Spleen (tissue), 11 donors: ENCODE results near the gene DCP1A. TPM values are rescaled to one million over a fixed set of nuclear protein-coding genes. Genes with fewer than 3 reads are reported as not detected.

ENCODE experiments used
- DNase-seq: peaks from one replicate; pipeline ENCODE4 v3.0.0-alpha.2; 2020
- H3K27ac ChIP-seq, 8 donors: fragments of 200-600 bp; sonication (generic) in 7 of 8; 1 replicate in 4 of 8; 2 replicates in 4 of 8; pipeline versions ENCODE4 v1.5.0 to v1.8.0; 2016 to 2021; ENCODE audit warnings: inconsistent platforms in 4 of 8, mild to moderate bottlenecking in 4 of 8, moderate library complexity in 1 of 8
- H3K27me3 ChIP-seq, 7 donors: fragments of 200-600 bp; sonication (generic) in 6 of 7; replicated peaks in 1 of 7; 1 replicate in 4 of 7; 2 replicates in 3 of 7; pipeline versions ENCODE4 v1.5.0 to v1.8.0; 2016 to 2021; ENCODE audit warnings: inconsistent platforms in 3 of 7, mild to moderate bottlenecking in 1 of 7
- H3K36me3 ChIP-seq, 6 donors: fragments of 200-600 bp; sonication (generic) in 5 of 6; 1 replicate in 4 of 6; 2 replicates in 2 of 6; pipeline versions ENCODE4 v1.5.0 to v1.8.0; 2016 to 2021; ENCODE audit warnings: inconsistent platforms in 2 of 6
- H3K4me1 ChIP-seq, 6 donors: fragments of 200-600 bp; sonication (generic) in 5 of 6; 1 replicate in 3 of 6; 2 replicates in 3 of 6; pipeline versions ENCODE4 v1.5.0 to v1.8.0; 2016 to 2021; ENCODE audit warnings: inconsistent platforms in 3 of 6
- H3K4me3 ChIP-seq, 8 donors: fragments of 200-600 bp; sonication (generic) in 7 of 8; 1 replicate in 4 of 8; 2 replicates in 4 of 8; pipeline versions ENCODE4 v1.5.0 to v1.8.0; 2016 to 2021; ENCODE audit warnings: inconsistent platforms in 4 of 8, mild to moderate bottlenecking in 4 of 8, moderate library complexity in 2 of 8
- H3K9me3 ChIP-seq, 8 donors: fragments of 200-600 bp; sonication (generic) in 7 of 8; 1 replicate in 4 of 8; 2 replicates in 4 of 8; pipeline versions ENCODE4 v1.5.0 to v1.8.0; 2016 to 2021; ENCODE audit warnings: inconsistent platforms in 4 of 8
- POLR2A ChIP-seq, 3 donors: fragments of 450-650 bp; IDR thresholded peaks; one replicate each; pipeline ENCODE4 v1.5.1; 2017; ENCODE audit warnings: antibody characterized with exemption in 3 of 3, mild to moderate bottlenecking in 1 of 3
- POLR2AphosphoS5 ChIP-seq, 3 donors: sonication (generic); formaldehyde crosslinking; IDR thresholded peaks; one replicate each; pipeline ENCODE4 v1.5.1; 2017; ENCODE audit warnings: antibody characterized with exemption in 3 of 3
- WGBS, 5 donors: extraction: QIAGEN DNeasy Blood & Tissue Kit in 3 of 5; methylation state at CpG; one replicate each; pipeline versions ENCODE4 v1.1.5 to v1.1.7; 2013 to 2018; 5-methylcytosine and 5-hydroxymethylcytosine counted together
- intact Hi-C: fragments of 100-400 bp; cut with DNase I; formaldehyde crosslinking; loops from one replicate; pipeline ENCODE4 v1.15.0; 2023; ENCODE audit warnings: low total_unique reads
- polyA plus RNA-seq, 3 donors: library from polyadenylated mRNA; stranded (reverse); fragments of 200-250 nt; gene quantifications; one replicate each; pipeline ENCODE4 v1.2.1, GENCODE V29; 2013
- total RNA-seq, 7 donors: library from RNA; depleted of rRNA in 3 of 7; stranded (reverse); fragments of >200 nt in 3 of 7; fragmentation: NEBNext Ultra II Directional in 4 of 7; extraction: Animal tissue kit (Norgen Biotek cat#: 25700) in 4 of 7; gene quantifications; one replicate each; pipeline versions ENCODE4 v1.1.0 to v1.2.1, GENCODE V29; 2016 to 2021
- TF ChIP-seq, protein P1 (sequence below), 11 experiments: fragments of 200-600 bp in 7 of 11; fragments of 450-650 bp in 4 of 11; sonication (generic) in 4 of 11; IDR thresholded peaks in 8 of 11; conservative IDR thresholded peaks in 3 of 11; 1 replicate in 7 of 11; 2 replicates in 4 of 11; pipeline versions ENCODE4 v1.4.0 to v1.8.0; 2016 to 2021; ENCODE audit warnings: antibody characterized with exemption in 11 of 11, inconsistent platforms in 4 of 11, mild to moderate bottlenecking in 1 of 11
- donor health status: healthy with polysubstance abuse.
- donor health status: DM: no; HTN: no; CAD: no; lungs with moderate emphysema.
- donor health status: DM: no; HTN: no; CAD: no.
- donor health status: Bipolar disorder and iron deficiency.
- donor health status: healthy.
- donor health status: DM: no; HTN: no; CAD: no.
- donor health status: DM: yes; HTN: yes; CAD: no.

The DCP1A gene
- total and polyA plus RNA-seq, 10 donors, result 4.0 to 28.1 (median 23.3) TPM

GRCh38 chr3:53259427-53260259 is 87.7 kb downstream of the DCP1A start:
- H3K4me1 ChIP-seq, result peaks cover under 1 to 30% (median 10%) of the 10 kb centered on the region in 6 donors
- H3K27ac ChIP-seq, result no peak overlapping the region
- H3K9me3 ChIP-seq, result no peaks in the 10 kb centered on the region
- no peak for TF ChIP-seq POLR2AphosphoS5 (IDR thresholded peaks at IDR 0.05)
- no peak for TF ChIP-seq POLR2A (IDR thresholded peaks at IDR 0.05)
- TF ChIP-seq, protein P1, sequence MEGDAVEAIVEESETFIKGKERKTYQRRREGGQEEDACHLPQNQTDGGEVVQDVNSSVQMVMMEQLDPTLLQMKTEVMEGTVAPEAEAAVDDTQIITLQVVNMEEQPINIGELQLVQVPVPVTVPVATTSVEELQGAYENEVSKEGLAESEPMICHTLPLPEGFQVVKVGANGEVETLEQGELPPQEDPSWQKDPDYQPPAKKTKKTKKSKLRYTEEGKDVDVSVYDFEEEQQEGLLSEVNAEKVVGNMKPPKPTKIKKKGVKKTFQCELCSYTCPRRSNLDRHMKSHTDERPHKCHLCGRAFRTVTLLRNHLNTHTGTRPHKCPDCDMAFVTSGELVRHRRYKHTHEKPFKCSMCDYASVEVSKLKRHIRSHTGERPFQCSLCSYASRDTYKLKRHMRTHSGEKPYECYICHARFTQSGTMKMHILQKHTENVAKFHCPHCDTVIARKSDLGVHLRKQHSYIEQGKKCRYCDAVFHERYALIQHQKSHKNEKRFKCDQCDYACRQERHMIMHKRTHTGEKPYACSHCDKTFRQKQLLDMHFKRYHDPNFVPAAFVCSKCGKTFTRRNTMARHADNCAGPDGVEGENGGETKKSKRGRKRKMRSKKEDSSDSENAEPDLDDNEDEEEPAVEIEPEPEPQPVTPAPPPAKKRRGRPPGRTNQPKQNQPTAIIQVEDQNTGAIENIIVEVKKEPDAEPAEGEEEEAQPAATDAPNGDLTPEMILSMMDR (IDR thresholded peaks at IDR 0.05 in 8 of 11, conservative IDR thresholded peaks at IDR 0.05 in 3 of 11), result no peak
- H3K36me3 ChIP-seq, result no peaks in the 10 kb centered on the region
- no peak overlapping the region for H3K4me3 ChIP-seq
- no peaks in the 10 kb centered on the region for H3K27me3 ChIP-seq
- intact Hi-C loops, result no loop called here
- no peak for DNase-seq
- 85 to 91% (median 89%) methylated on average over 9 of the region's 9 CpGs for WGBS, 5 donors

- DNase-seq, result no peak
- intact Hi-C loops, result no loop called here
- Histone ChIP-seq H3K36me3 (no peaks in the 10 kb centered on the region), H3K4me3 (no peak overlapping the region), H3K4me1 (peaks cover 9 to 38% (median 19%) of the 10 kb centered on the region in 6 donors), H3K27ac (no peak overlapping the region), H3K9me3 (no peaks in the 10 kb centered on the region), H3K27me3 (no peaks in the 10 kb centered on the region)
- no peak for TF ChIP-seq POLR2AphosphoS5 (IDR thresholded peaks at IDR 0.05)
- TF ChIP-seq, protein P1 (IDR thresholded peaks at IDR 0.05 in 8 of 11, conservative IDR thresholded peaks at IDR 0.05 in 3 of 11), result no peak
- TF ChIP-seq POLR2A (IDR thresholded peaks at IDR 0.05), result no peak
- WGBS, 5 donors, result 78 to 94% (median 90%) methylated on average over 8 of the region's 8 CpGs
These were observed 88.5 kb downstream of the DCP1A start for GRCh38 chr3:53258600-53259426.

GRCh38 chr3:53257465-53257864 is 89.9 kb downstream of the DCP1A start:
- Histone ChIP-seq H3K4me3 (no peak overlapping the region), H3K27ac (no peak overlapping the region), H3K9me3 (no peaks in the 10 kb centered on the region), H3K4me1 (peaks cover 15 to 52% (median 32%) of the 10 kb centered on the region in 6 donors), H3K27me3 (no peaks in the 10 kb centered on the region), H3K36me3 (no peaks in the 10 kb centered on the region)
- TF ChIP-seq, protein P1 (IDR thresholded peaks at IDR 0.05 in 8 of 11, conservative IDR thresholded peaks at IDR 0.05 in 3 of 11), result no peak
- no peak for TF ChIP-seq POLR2AphosphoS5 (IDR thresholded peaks at IDR 0.05)
- no peak for TF ChIP-seq POLR2A (IDR thresholded peaks at IDR 0.05)
- WGBS, 5 donors, result 96 to 97% (median 97%) methylated on average over 3 to 4 of the region's 4 CpGs
- intact Hi-C loops, result no loop called here
- peak; percentile 74 for DNase-seq

GRCh38 chr3:53256704-53257055 is 90.7 kb downstream of the DCP1A start:
- Histone ChIP-seq H3K9me3 (no peaks in the 10 kb centered on the region), H3K27ac (peak overlapping the region in 1 of 8 donors; percentile 98), H3K27me3 (no peaks in the 10 kb centered on the region), H3K4me3 (no peak overlapping the region), H3K4me1 (peaks cover 15 to 54% (median 40%) of the 10 kb centered on the region in 6 donors), H3K36me3 (no peaks in the 10 kb centered on the region)
- 87 to 96% (median 93%) methylated on average over 5 of the region's 5 CpGs for WGBS, 5 donors
- no peak for DNase-seq
- intact Hi-C loops, result no loop called here
- no peak for TF ChIP-seq POLR2A (IDR thresholded peaks at IDR 0.05)
- no peak for TF ChIP-seq POLR2AphosphoS5 (IDR thresholded peaks at IDR 0.05)
- TF ChIP-seq, protein P1 (IDR thresholded peaks at IDR 0.05 in 8 of 11, conservative IDR thresholded peaks at IDR 0.05 in 3 of 11), result no peak
